ENCODE results near the gene OR1B1. TPM values are rescaled to one million over a fixed set of nuclear protein-coding genes. Genes with fewer than 3 reads are reported as not detected.
A peak's percentile ranks its signal among the peaks of the same experiment; 100 is the strongest.
"Not testable (repeated sequence)": the region's sequence is repeated elsewhere in the genome, so short reads cannot be mapped to it uniquely, and the experiment has no call there.

Gene OR1B1
- total RNA-seq (2014; rRNA removed; shearing (Covaris generic)): not detected in 2 replicates
- polyA plus RNA-seq (2015; cell fraction: cytosol; rRNA removed): not detected in 2 replicates
- polyA plus RNA-seq (2015; cell fraction: nucleus; rRNA removed): not detected in 2 replicates

- DNase-seq (ENCODE audit: low read depth, low spot score): no peak
- in situ Hi-C loops (cut with HindIII; ENCODE audit: low pct_unique_long_range_greater_than_20kb, low sequenced_read_pairs): no loop called here
Observed at GRCh38 chr9:122657527-122657926, at the start of gene OR1B1. Gene OR1B1, minus strand, starts transcription at chr9:122657627.

GRCh38 chr9:122695696-122696095 is 38.3 kb upstream of the OR1B1 start:
- in situ Hi-C loops (cut with HindIII; ENCODE audit: low pct_unique_long_range_greater_than_20kb, low sequenced_read_pairs): no loop called here
- DNase-seq (ENCODE audit: low read depth, low spot score): no peak

GRCh38 chr9:122684851-122685250 is 27.4 kb upstream of the OR1B1 start:
- in situ Hi-C loops (cut with HindIII; ENCODE audit: low pct_unique_long_range_greater_than_20kb, low sequenced_read_pairs): no loop called here
- no peak for DNase-seq (ENCODE audit: low read depth, low spot score)

- in situ Hi-C loops (cut with HindIII; ENCODE audit: low pct_unique_long_range_greater_than_20kb, low sequenced_read_pairs): no loop called here
Observed at GRCh38 chr9:122672481-122672880, 15.1 kb upstream of the OR1B1 start.

GRCh38 chr9:122661416-122661815 is 4.0 kb upstream of the OR1B1 start, which contains the start of gene OR1L1:
Gene OR1L1, plus strand, starts transcription at chr9:122661716. Its CDS starts 0 bp downstream, at chr9:122661716.
- DNase-seq (ENCODE audit: low read depth, low spot score): no peak
- in situ Hi-C loops (cut with HindIII; ENCODE audit: low pct_unique_long_range_greater_than_20kb, low sequenced_read_pairs): no loop called here

More at GRCh38 chr9:122672481-122672880, 15.1 kb upstream of the OR1B1 start:
- DNase-seq (ENCODE audit: low read depth, low spot score): no peak

GRCh38 chr9:122656378-122656777 is 1.0 kb downstream of the OR1B1 start:
- DNase-seq (ENCODE audit: low read depth, low spot score): peak; percentile 10
- in situ Hi-C loops (cut with HindIII; ENCODE audit: low pct_unique_long_range_greater_than_20kb, low sequenced_read_pairs): no loop called here

- in situ Hi-C loops (cut with HindIII; ENCODE audit: low pct_unique_long_range_greater_than_20kb, low sequenced_read_pairs): no loop called here
- no peak for DNase-seq (ENCODE audit: low read depth, low spot score)
Observed at GRCh38 chr9:122642226-122642625, 15.2 kb downstream of the OR1B1 start.

- in situ Hi-C loops (cut with HindIII; ENCODE audit: low pct_unique_long_range_greater_than_20kb, low sequenced_read_pairs): no loop called here
- DNase-seq (ENCODE audit: low read depth, low spot score): no peak
Observed at GRCh38 chr9:122619996-122620395, 37.4 kb downstream of the OR1B1 start.

GRCh38 chr9:122614362-122614761 is 43.1 kb downstream of the OR1B1 start, which contains the start of gene OR1Q1:
Gene OR1Q1, plus strand, starts transcription at chr9:122614738. Its CDS starts 0 bp downstream, at chr9:122614738.
- no peak for DNase-seq (ENCODE audit: low read depth, low spot score)
- in situ Hi-C loops (cut with HindIII; ENCODE audit: low pct_unique_long_range_greater_than_20kb, low sequenced_read_pairs): no loop called here

- DNase-seq (ENCODE audit: low read depth, low spot score): no peak
Observed at GRCh38 chr9:122609804-122610203, 47.6 kb downstream of the OR1B1 start.

GRCh38 chr9:122606587-122606986 is 50.8 kb downstream of the OR1B1 start:
- in situ Hi-C loops (cut with HindIII; ENCODE audit: low pct_unique_long_range_greater_than_20kb, low sequenced_read_pairs): no loop called here
- DNase-seq (ENCODE audit: low read depth, low spot score): no peak

More at GRCh38 chr9:122609804-122610203, 47.6 kb downstream of the OR1B1 start:
- in situ Hi-C loops (cut with HindIII; ENCODE audit: low pct_unique_long_range_greater_than_20kb, low sequenced_read_pairs): no loop called here

- in situ Hi-C loops (cut with HindIII; ENCODE audit: low pct_unique_long_range_greater_than_20kb, low sequenced_read_pairs): no loop called here
- DNase-seq (ENCODE audit: low read depth, low spot score): no peak
Observed at GRCh38 chr9:122605691-122606090, 51.7 kb downstream of the OR1B1 start.

GRCh38 chr9:122583284-122583683 is 74.1 kb downstream of the OR1B1 start, which contains the start of gene OR1L8:
Gene OR1L8, minus strand, starts transcription at chr9:122583384. Its CDS starts 14,907 bp downstream, at chr9:122568477.
- DNase-seq (ENCODE audit: low read depth, low spot score); in situ Hi-C loops (cut with HindIII; ENCODE audit: low pct_unique_long_range_greater_than_20kb, low sequenced_read_pairs): not testable (repeated sequence)

- DNase-seq (ENCODE audit: low read depth, low spot score): no peak
- in situ Hi-C loops (cut with HindIII; ENCODE audit: low pct_unique_long_range_greater_than_20kb, low sequenced_read_pairs): no loop called here
Observed at GRCh38 chr9:122580360-122580759, 77.1 kb downstream of the OR1B1 start.

GRCh38 chr9:122579874-122580273 is 77.6 kb downstream of the OR1B1 start:
- in situ Hi-C loops (cut with HindIII; ENCODE audit: low pct_unique_long_range_greater_than_20kb, low sequenced_read_pairs): no loop called here
- DNase-seq (ENCODE audit: low read depth, low spot score): no peak

Other genes with a start within 250 kb of the OR1B1 start
- gene OR1J1, start 179.7 kb downstream of the OR1B1 start, total RNA-seq (2014; rRNA removed; shearing (Covaris generic)): not detected in 2 replicates
- not detected in 2 replicates for gene OR1J2, start 146.8 kb downstream of the OR1B1 start, total RNA-seq (2014; rRNA removed; shearing (Covaris generic))
- not detected in 2 replicates for gene OR1J4, start 138.5 kb downstream of the OR1B1 start, total RNA-seq (2014; rRNA removed; shearing (Covaris generic))
- gene OR1N1, start 130.3 kb downstream of the OR1B1 start, total RNA-seq (2014; rRNA removed; shearing (Covaris generic)): not detected in 2 replicates
- gene OR1N2, start 104.5 kb downstream of the OR1B1 start, total RNA-seq (2014; rRNA removed; shearing (Covaris generic)): not detected in 2 replicates
- not detected in 2 replicates for gene OR1L8, start 74.2 kb downstream of the OR1B1 start, total RNA-seq (2014; rRNA removed; shearing (Covaris generic))
- gene OR1Q1, start 42.9 kb downstream of the OR1B1 start, total RNA-seq (2014; rRNA removed; shearing (Covaris generic)): not detected in 2 replicates
- gene OR1L1, start 4.1 kb upstream of the OR1B1 start, total RNA-seq (2014; rRNA removed; shearing (Covaris generic)): not detected in 2 replicates
- gene OR1L3, start 17.5 kb upstream of the OR1B1 start, total RNA-seq (2014; rRNA removed; shearing (Covaris generic)): not detected in 2 replicates
- gene OR1L4, start 66.4 kb upstream of the OR1B1 start, total RNA-seq (2014; rRNA removed; shearing (Covaris generic)): not detected in 2 replicates
- not detected in 2 replicates for gene OR1L6, start 84.7 kb upstream of the OR1B1 start, total RNA-seq (2014; rRNA removed; shearing (Covaris generic))
- gene OR5C1, start 131.3 kb upstream of the OR1B1 start, total RNA-seq (2014; rRNA removed; shearing (Covaris generic)): not detected in 2 replicates
- not detected in 2 replicates for gene OR1K1, start 142.5 kb upstream of the OR1B1 start, total RNA-seq (2014; rRNA removed; shearing (Covaris generic))
- 20.0 and 23.3 TPM in 2 replicates for gene PDCL, start 171.0 kb upstream of the OR1B1 start, total RNA-seq (2014; rRNA removed; shearing (Covaris generic))
- 42.9 and 44.7 TPM in 2 replicates for gene RC3H2, start 247.7 kb upstream of the OR1B1 start, total RNA-seq (2014; rRNA removed; shearing (Covaris generic))

Measured in SK-MEL-5 (cell line).